Keratinocyte (primary cell): Measurements from ENCODE around the gene CFAP70.

Experiments used
- CTCF ChIP-seq, 3 experiments: IDR thresholded peaks in 1 of 3; conservative IDR thresholded peaks in 1 of 3; optimal IDR thresholded peaks in 1 of 3; 2 replicates in 2 of 3; 3 replicates in 1 of 3; pipeline versions ENCODE3 to v1.5.1; 2011; ENCODE audit warnings: low read length in 3 of 3, mild to moderate bottlenecking in 3 of 3, moderate library complexity in 2 of 3, control low read depth in 1 of 3, inconsistent platforms in 1 of 3; ENCODE audit not compliant: insufficient read depth in 2 of 3; ENCODE audit errors: extremely low read depth in 1 of 3
- EZH2 ChIP-seq: IDR thresholded peaks from one replicate; pipeline ENCODE4 v1.6.1; 2012; ENCODE audit warnings: inconsistent platforms, mild to moderate bottlenecking, low read length, moderate library complexity

GRCh38 chr10:73287441-73287840 is 71.2 kb downstream of the CFAP70 start:
- TF ChIP-seq CTCF (optimal IDR thresholded peaks at IDR 0.05 in 1 of 3, IDR thresholded peaks at IDR 0.05 in 1 of 3, conservative IDR thresholded peaks at IDR 0.05 in 1 of 3; ENCODE audit: extremely low read depth in 1 of 3, insufficient read depth in 2 of 3, low read length in 3 of 3) (no peak), EZH2 (no peak)
